K562 (cell line): ENCODE measurements around the gene ZNF629. TPM values are rescaled to one million over a fixed set of nuclear protein-coding genes. Genes with fewer than 3 reads are reported as not detected.

Experiments
- CXXC5 ChIP-seq: fragments of 250-450 bp; sonication (Bioruptor Pico); IDR thresholded peaks from 2 replicates; pipeline ENCODE4 v1.8.0; 2022; ENCODE audit warnings: inconsistent platforms, mild to moderate bottlenecking, moderate library complexity
- ELF4 ChIP-seq: fragments of 450-650 bp; formaldehyde crosslinking; IDR thresholded peaks from 2 replicates; pipeline ENCODE4 v1.4.0; 2022; ENCODE audit warnings: missing genetic modification characterization
- FUS ChIP-seq: fragments of 200-400 bp; formaldehyde crosslinking; optimal IDR thresholded peaks from 2 replicates; pipeline ENCODE3; 2017; ENCODE audit warnings: low read depth, low read length
- GATAD2A ChIP-seq: fragments of 450-650 bp; IDR thresholded peaks from 2 replicates; pipeline ENCODE4 v1.6.1; 2017
- IFI16 ChIP-seq: fragments of 250-450 bp; sonication (Bioruptor Pico); IDR thresholded peaks from 2 replicates; pipeline ENCODE4 v2.1.2; 2022; ENCODE audit warnings: mild to moderate bottlenecking, inconsistent platforms
- NFYB ChIP-seq: IDR thresholded peaks from 2 replicates; pipeline ENCODE4 v1.6.1; 2011; ENCODE audit warnings: mild to moderate bottlenecking, moderate library complexity; ENCODE audit not compliant: insufficient read length; ENCODE audit errors: extremely low read depth
- PCBP1 ChIP-seq: fragments of 200-400 bp; formaldehyde crosslinking; IDR thresholded peaks from 2 replicates; pipeline ENCODE4 v1.6.1; 2018; ENCODE audit warnings: mild to moderate bottlenecking, low read depth, low read length; ENCODE audit not compliant: poor library complexity, severe bottlenecking
- SAP30 ChIP-seq: fragments of 200-600 bp; sonication (generic); IDR thresholded peaks from 2 replicates; pipeline ENCODE4 v1.6.1; 2012; ENCODE audit warnings: borderline replicate concordance, low read depth, mild to moderate bottlenecking, moderate library complexity, low read length, control low read depth, inconsistent platforms; ENCODE audit not compliant: insufficient read depth, poor library complexity, severe bottlenecking
- SRSF7 ChIP-seq: fragments of 200-400 bp; formaldehyde crosslinking; optimal IDR thresholded peaks from 2 replicates; pipeline ENCODE3; 2017; ENCODE audit warnings: mild to moderate bottlenecking, low read depth, low read length
- THRAP3 ChIP-seq: fragments of 450-650 bp; IDR thresholded peaks from 2 replicates; pipeline ENCODE4 v1.6.1; 2016; ENCODE audit warnings: mild to moderate bottlenecking, inconsistent platforms, borderline replicate concordance
- WHSC1 ChIP-seq: IDR thresholded peaks from one replicate; pipeline ENCODE4 v1.6.1; 2012; ENCODE audit warnings: low read length, control low read depth, inconsistent platforms
- ZEB2 ChIP-seq: fragments of 450-650 bp; IDR thresholded peaks from 2 replicates; pipeline ENCODE4 v1.6.1; 2016
- ZNF431 ChIP-seq: sonication (generic); formaldehyde crosslinking; IDR thresholded peaks from 2 replicates; pipeline ENCODE4 v1.8.0; 2022; ENCODE audit warnings: mild to moderate bottlenecking, missing genetic modification reagents
- polyA plus RNA-seq, 8 experiments: library from polyadenylated mRNA; depleted of rRNA in 4 of 8; stranded (reverse) in 5 of 8; unstranded in 3 of 8; fragments of >200 nt; fragmentation: Nextera tagmentation in 2 of 8; fragmentation: Illumina TruSeq in 1 of 8; extraction: Ambion mirVana in 2 of 8; extraction: Trizol in 1 of 8; gene quantifications; 2 replicates each; pipeline versions ENCODE4 v1.2.1 to v1.2.3, GENCODE V29; 2011 to 2014; ENCODE audit warnings: inconsistent platforms in 1 of 8, missing spikeins in 1 of 8
- total RNA-seq, 7 experiments: library from RNA; depleted of rRNA in 6 of 7; stranded (reverse); fragments of >200 nt in 6 of 7; fragmentation: Illumina TruSeq in 2 of 7; extraction: Trizol in 2 of 7; gene quantifications; 2 replicates each; pipeline versions ENCODE4 v1.2.1 to v1.2.3, GENCODE V29; 2011 to 2021; ENCODE audit warnings: low replicate concordance in 1 of 7
- TF ChIP-seq, protein P1 (sequence below): sonication (generic); formaldehyde crosslinking; IDR thresholded peaks from 2 replicates; pipeline ENCODE4 v1.8.1; 2023; ENCODE audit warnings: mild to moderate bottlenecking, missing genetic modification reagents
- TF ChIP-seq, protein P2 (sequence below): fragments of 450-650 bp; formaldehyde crosslinking; IDR thresholded peaks from 2 replicates; pipeline ENCODE4 v1.4.0; 2020; ENCODE audit warnings: mild to moderate bottlenecking, moderate library complexity
- TF ChIP-seq, protein P3 (sequence below): fragments of 450-650 bp; IDR thresholded peaks from 2 replicates; pipeline ENCODE4 v1.6.1; 2017; ENCODE audit warnings: antibody characterized with exemption
- TF ChIP-seq, protein P4 (sequence below), 2 experiments: fragments of 250-450 bp in 1 of 2; fragments of 450-650 bp in 1 of 2; sonication (Bioruptor Pico) in 1 of 2; IDR thresholded peaks; 2 replicates each; pipeline versions ENCODE4 v1.6.1 to v1.8.0; 2016 to 2021; ENCODE audit warnings: mild to moderate bottlenecking in 2 of 2, moderate library complexity in 2 of 2, missing compliant biosample characterization in 1 of 2, missing genetic modification characterization in 1 of 2

The ZNF629 gene
- total and polyA plus RNA-seq, 9 of the 15 experiments (the other 6 are each of a cell fraction or from before 2014, with no cell fraction given) = 0.44 to 18.8 (median 7.4) TPM

DNA sequence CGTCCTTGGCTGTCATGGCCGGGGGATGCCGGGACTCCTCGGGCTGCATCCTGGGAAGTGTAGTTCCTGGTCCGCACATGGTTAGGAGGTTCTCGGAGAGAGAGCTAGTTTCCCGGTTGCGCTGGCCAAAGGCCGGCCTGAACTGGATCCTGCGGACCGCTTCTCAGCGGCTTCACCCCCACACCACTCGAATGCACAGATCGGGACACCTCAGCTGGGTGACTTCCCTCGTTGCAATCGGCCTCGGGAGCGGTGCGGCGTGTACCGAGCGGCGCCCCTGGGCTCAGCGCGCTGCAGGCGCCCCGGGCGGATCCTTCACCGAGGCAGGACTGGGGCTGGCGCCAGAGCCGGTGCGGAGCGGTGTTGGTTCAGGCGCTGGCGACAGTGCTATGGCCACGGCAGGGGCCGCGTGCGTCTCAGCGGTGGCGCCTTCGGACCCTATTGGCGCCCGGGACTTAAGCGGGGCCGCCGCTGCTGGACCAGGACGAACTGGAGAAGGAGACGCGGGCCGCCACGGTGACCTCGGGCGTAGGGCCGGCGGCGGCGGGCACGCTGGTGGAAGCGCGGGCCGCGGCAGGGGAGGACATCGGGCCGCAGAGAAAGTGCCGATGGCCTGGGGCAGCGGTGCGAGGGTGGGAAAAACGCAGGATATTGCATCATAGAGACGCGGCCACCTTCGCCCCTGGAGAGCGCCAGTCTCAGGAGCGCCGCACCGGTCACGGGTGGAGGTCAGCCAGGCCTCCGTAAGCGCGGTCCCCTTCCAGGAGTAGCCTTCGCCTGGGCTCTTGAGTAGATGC is 11.4 kb downstream of the ZNF629 start (continued):
- TF ChIP-seq, protein P1, sequence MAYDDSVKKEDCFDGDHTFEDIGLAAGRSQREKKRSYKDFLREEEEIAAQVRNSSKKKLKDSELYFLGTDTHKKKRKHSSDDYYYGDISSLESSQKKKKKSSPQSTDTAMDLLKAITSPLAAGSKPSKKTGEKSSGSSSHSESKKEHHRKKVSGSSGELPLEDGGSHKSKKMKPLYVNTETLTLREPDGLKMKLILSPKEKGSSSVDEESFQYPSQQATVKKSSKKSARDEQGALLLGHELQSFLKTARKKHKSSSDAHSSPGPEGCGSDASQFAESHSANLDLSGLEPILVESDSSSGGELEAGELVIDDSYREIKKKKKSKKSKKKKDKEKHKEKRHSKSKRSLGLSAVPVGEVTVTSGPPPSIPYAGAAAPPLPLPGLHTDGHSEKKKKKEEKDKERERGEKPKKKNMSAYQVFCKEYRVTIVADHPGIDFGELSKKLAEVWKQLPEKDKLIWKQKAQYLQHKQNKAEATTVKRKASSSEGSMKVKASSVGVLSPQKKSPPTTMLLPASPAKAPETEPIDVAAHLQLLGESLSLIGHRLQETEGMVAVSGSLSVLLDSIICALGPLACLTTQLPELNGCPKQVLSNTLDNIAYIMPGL = peak; percentile 80
- no peak for TF ChIP-seq IFI16
- TF ChIP-seq NFYB = no peak
- TF ChIP-seq, protein P2, sequence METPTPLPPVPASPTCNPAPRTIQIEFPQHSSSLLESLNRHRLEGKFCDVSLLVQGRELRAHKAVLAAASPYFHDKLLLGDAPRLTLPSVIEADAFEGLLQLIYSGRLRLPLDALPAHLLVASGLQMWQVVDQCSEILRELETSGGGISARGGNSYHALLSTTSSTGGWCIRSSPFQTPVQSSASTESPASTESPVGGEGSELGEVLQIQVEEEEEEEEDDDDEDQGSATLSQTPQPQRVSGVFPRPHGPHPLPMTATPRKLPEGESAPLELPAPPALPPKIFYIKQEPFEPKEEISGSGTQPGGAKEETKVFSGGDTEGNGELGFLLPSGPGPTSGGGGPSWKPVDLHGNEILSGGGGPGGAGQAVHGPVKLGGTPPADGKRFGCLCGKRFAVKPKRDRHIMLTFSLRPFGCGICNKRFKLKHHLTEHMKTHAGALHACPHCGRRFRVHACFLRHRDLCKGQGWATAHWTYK = peak; percentile 53; the same call in 1 of the 2 replicates
- TF ChIP-seq THRAP3 = no peak
- TF ChIP-seq CXXC5 (CRISPR knock-in tag) = peak; percentile 78
- TF ChIP-seq ELF4 (CRISPR knock-in tag) = peak; percentile 19; the same call in 1 of the 2 replicates
- no peak for TF ChIP-seq WHSC1
- TF ChIP-seq ZEB2 = no peak
- 0 out of 2 replicates have a peak, but pooled peaks have one; percentile 39 for TF ChIP-seq GATAD2A
- TF ChIP-seq, protein P3, sequence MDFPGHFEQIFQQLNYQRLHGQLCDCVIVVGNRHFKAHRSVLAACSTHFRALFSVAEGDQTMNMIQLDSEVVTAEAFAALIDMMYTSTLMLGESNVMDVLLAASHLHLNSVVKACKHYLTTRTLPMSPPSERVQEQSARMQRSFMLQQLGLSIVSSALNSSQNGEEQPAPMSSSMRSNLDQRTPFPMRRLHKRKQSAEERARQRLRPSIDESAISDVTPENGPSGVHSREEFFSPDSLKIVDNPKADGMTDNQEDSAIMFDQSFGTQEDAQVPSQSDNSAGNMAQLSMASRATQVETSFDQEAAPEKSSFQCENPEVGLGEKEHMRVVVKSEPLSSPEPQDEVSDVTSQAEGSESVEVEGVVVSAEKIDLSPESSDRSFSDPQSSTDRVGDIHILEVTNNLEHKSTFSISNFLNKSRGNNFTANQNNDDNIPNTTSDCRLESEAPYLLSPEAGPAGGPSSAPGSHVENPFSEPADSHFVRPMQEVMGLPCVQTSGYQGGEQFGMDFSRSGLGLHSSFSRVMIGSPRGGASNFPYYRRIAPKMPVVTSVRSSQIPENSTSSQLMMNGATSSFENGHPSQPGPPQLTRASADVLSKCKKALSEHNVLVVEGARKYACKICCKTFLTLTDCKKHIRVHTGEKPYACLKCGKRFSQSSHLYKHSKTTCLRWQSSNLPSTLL = peak; percentile 10; the same call in 1 of the 2 replicates
- peak; percentile 60 for TF ChIP-seq PCBP1
- peak; percentile 92 for TF ChIP-seq FUS
- peak; percentile 59 for TF ChIP-seq SRSF7
- peak; percentile 69; the same call in 1 of the 2 replicates for TF ChIP-seq ZNF431 (CRISPR knock-in tag)
- TF ChIP-seq, protein P4, sequence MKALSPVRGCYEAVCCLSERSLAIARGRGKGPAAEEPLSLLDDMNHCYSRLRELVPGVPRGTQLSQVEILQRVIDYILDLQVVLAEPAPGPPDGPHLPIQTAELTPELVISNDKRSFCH (CRISPR knock-in tag; IDR thresholded peaks at IDR 0.05) = no peak
- TF ChIP-seq, protein P4 (tag; IDR thresholded peaks at IDR 0.05) = peak; percentile 78
- TF ChIP-seq SAP30 = peak; percentile 83
